Lung (tissue), 12 donors: Measurements from ENCODE around the gene IL1RAPL1. TPM values are rescaled to one million over a fixed set of nuclear protein-coding genes. Genes with fewer than 3 reads are reported as not detected.

Experiments used
- ATAC-seq: fragments of 200-7000 bp; cut with Tn5 transposase; one replicate; pipeline ENCODE4 v1.9.1; 2020; ENCODE audit warnings: moderate number of reproducible peaks; ENCODE audit not compliant: insufficient read depth, low FRiP score
- DNase-seq, 3 donors: peaks; one replicate each; pipeline ENCODE4 v3.0.0-alpha.2; 2013 to 2017
- H3K27ac ChIP-seq, 2 donors: one replicate each; pipeline ENCODE4 v1.5.1; 2013; ENCODE audit warnings: mild to moderate bottlenecking in 2 of 2, moderate library complexity in 2 of 2, control low read depth in 1 of 2, inconsistent platforms in 1 of 2, low read depth in 1 of 2, low read length in 1 of 2
- H3K27me3 ChIP-seq, 3 donors: one replicate each; pipeline ENCODE4 v1.5.1; 2013; ENCODE audit warnings: low read length in 2 of 3; ENCODE audit not compliant: control insufficient read depth in 3 of 3, insufficient read depth in 3 of 3
- H3K36me3 ChIP-seq, 4 donors: one replicate each; pipeline ENCODE4 v1.5.1; 2013; ENCODE audit warnings: low read length in 4 of 4, mild to moderate bottlenecking in 1 of 4, moderate library complexity in 1 of 4; ENCODE audit not compliant: control insufficient read depth in 4 of 4, insufficient read depth in 4 of 4
- H3K4me1 ChIP-seq, 5 donors: one replicate each; pipeline ENCODE4 v1.5.1; 2013; ENCODE audit warnings: low read length in 5 of 5, mild to moderate bottlenecking in 2 of 5, moderate library complexity in 1 of 5; ENCODE audit not compliant: control insufficient read depth in 5 of 5, insufficient read depth in 5 of 5
- H3K4me3 ChIP-seq: one replicate; pipeline ENCODE4 v1.5.1; 2013; ENCODE audit warnings: mild to moderate bottlenecking, control low read depth, moderate library complexity
- H3K9ac ChIP-seq, 2 donors: one replicate each; pipeline ENCODE4 v1.5.1; 2013; ENCODE audit warnings: low read length in 2 of 2, control low read depth in 1 of 2; ENCODE audit not compliant: insufficient read depth in 1 of 2
- H3K9me3 ChIP-seq, 4 donors: one replicate each; pipeline ENCODE4 v1.5.1; 2013; ENCODE audit warnings: low read length in 3 of 4, mild to moderate bottlenecking in 1 of 4, moderate library complexity in 1 of 4; ENCODE audit not compliant: control insufficient read depth in 4 of 4, insufficient read depth in 3 of 4
- CTCF ChIP-seq: IDR thresholded peaks from 2 replicates; pipeline ENCODE4 v1.5.1; 2012; ENCODE audit warnings: mild to moderate bottlenecking; ENCODE audit errors: control extremely low read depth, extremely low read depth
- WGBS, 2 donors: extraction: QIAGEN DNeasy Blood & Tissue Kit; methylation state at CpG; one replicate each; pipeline ENCODE4 v1.1.7; 2013; 5-methylcytosine and 5-hydroxymethylcytosine counted together
- polyA plus RNA-seq, 2 donors: library from polyadenylated mRNA; stranded (reverse); fragments of 200-250 nt; gene quantifications; one replicate each; pipeline ENCODE4 v1.2.1, GENCODE V29; 2013
- total RNA-seq, 2 donors: library from RNA; depleted of rRNA in 1 of 2; stranded (reverse); fragments of >200 nt in 1 of 2; gene quantifications; one replicate each; pipeline ENCODE4 v1.2.1, GENCODE V29; 2014 to 2021
- donor health status: control.
- donor health status: control.
- donor health status: Bipolar disorder and iron deficiency.
- donor health status: healthy.
- donor health status: DM: yes; HTN: yes; CAD: no.

IL1RAPL1 gene
- total and polyA plus RNA-seq, 4 donors = 2.2 TPM; not detected in 3

GRCh38 chrX:29862126-29862677 is 1275.0 kb downstream of the IL1RAPL1 start:
- DNase-seq (no peak), ATAC-seq (no peak)
- Histone ChIP-seq H3K36me3 (no peaks in the 10 kb centered on the region), H3K9ac (no peak overlapping the region), H3K27ac (no peak overlapping the region), H3K9me3 (no peaks in the 10 kb centered on the region), H3K27me3 (no peaks in the 10 kb centered on the region), H3K4me1 (no peaks in the 10 kb centered on the region), H3K4me3 (no peak overlapping the region)
- WGBS, 2 donors = 68 to 83% methylated on average over 7 of the region's 7 CpGs
- no peak for TF ChIP-seq CTCF

- 76 to 94% methylated on average over 4 of the region's 4 CpGs for WGBS, 2 donors
- ATAC-seq = no peak
- Histone ChIP-seq H3K27ac (no peak overlapping the region), H3K4me3 (no peak overlapping the region), H3K36me3 (no peaks in the 10 kb centered on the region), H3K4me1 (no peaks in the 10 kb centered on the region), H3K9ac (no peak overlapping the region), H3K9me3 (no peaks in the 10 kb centered on the region), H3K27me3 (no peaks in the 10 kb centered on the region)
- no peak for TF ChIP-seq CTCF
- no peak for DNase-seq
Measured at GRCh38 chrX:29867971-29868370, 1280.7 kb downstream of the IL1RAPL1 start.

GRCh38 chrX:29869837-29870236 is 1282.6 kb downstream of the IL1RAPL1 start:
- no peak for DNase-seq
- Histone ChIP-seq H3K4me3 (no peak overlapping the region), H3K27me3 (no peaks in the 10 kb centered on the region), H3K36me3 (no peaks in the 10 kb centered on the region), H3K9me3 (no peaks in the 10 kb centered on the region), H3K27ac (no peak overlapping the region), H3K4me1 (no peaks in the 10 kb centered on the region), H3K9ac (no peak overlapping the region)
- 87 to 100% methylated on average over 1 of the region's 1 CpG for WGBS, 2 donors
- ATAC-seq = no peak
- no peak for TF ChIP-seq CTCF

- DNase-seq (no peak), ATAC-seq (no peak)
- Histone ChIP-seq H3K27me3 (no peaks in the 10 kb centered on the region), H3K27ac (no peak overlapping the region), H3K36me3 (no peaks in the 10 kb centered on the region), H3K4me3 (no peak overlapping the region), H3K9me3 (no peaks in the 10 kb centered on the region), H3K4me1 (no peaks in the 10 kb centered on the region), H3K9ac (no peak overlapping the region)
- WGBS, 2 donors = 75 to 83% methylated on average over 3 of the region's 3 CpGs
- no peak for TF ChIP-seq CTCF
Measured at GRCh38 chrX:29870608-29871007, 1283.4 kb downstream of the IL1RAPL1 start.
